HepG2 (cell line): ENCODE measurements around the gene CNNM3. TPM values are rescaled to one million over a fixed set of nuclear protein-coding genes. Genes with fewer than 3 reads are reported as not detected.

Source experiments
- ATAC-seq: fragments of 200-7000 bp; cut with Tn5 transposase; 3 replicates; pipeline ENCODE4 v1.9.1; 2020; ENCODE audit warnings: mild to moderate bottlenecking, moderate library complexity
- BruUV-seq: library from RNA; stranded (reverse); fragments of 400-500 nt; replicated peaks from 2 replicates; lab custom pipeline; 2021; lab: Mats Ljungman, UMichigan
- CTCF ChIA-PET: fragments of 300-600 bp; formaldehyde crosslinking; extraction: SDS; loops from one replicate; lab custom pipeline; 2021; ENCODE audit warnings: low total read pairs, inconsistent platforms, low intra/inter-chr PET ratio; lab: Yijun Ruan, JAX
- POLR2A ChIA-PET: fragments of 350-600 bp; sonication (Branson Sonifier 250); formaldehyde crosslinking; loops from one replicate; lab custom pipeline; 2020; ENCODE audit warnings: antibody characterized with exemption, inconsistent platforms; lab: Yijun Ruan, JAX
- DNase-seq: peaks from one replicate; pipeline ENCODE4 v3.0.0-alpha.2; 2015; ENCODE audit warnings: low spot score
- FAIRE-seq: peaks from 3 replicates; lab custom pipeline; 2011; peaks lifted over from hg19 to GRCh38; lab: Jason Lieb, UNC
- H2AFZ ChIP-seq: one replicate; pipeline ENCODE4 v1.6.1; 2011; ENCODE audit warnings: low read length, inconsistent platforms
- H3K27ac ChIP-seq: fragments of 300-600 bp; 3 replicates; pipeline ENCODE4 v1.8.0; 2011; ENCODE audit warnings: mixed run types, mild to moderate bottlenecking, mixed read lengths, low read length, inconsistent platforms; ENCODE audit not compliant: insufficient read depth; ENCODE audit errors: extremely low read length
- H3K27me3 ChIP-seq, 2 experiments: fragments of 200-600 bp in 1 of 2; 2 replicates in 1 of 2; 3 replicates in 1 of 2; pipeline versions ENCODE4 v1.6.0 to v1.8.0; 2011; ENCODE audit warnings: low read length in 2 of 2, mild to moderate bottlenecking in 2 of 2, moderate library complexity in 2 of 2, inconsistent platforms in 1 of 2; ENCODE audit not compliant: insufficient read depth in 2 of 2, control insufficient read depth in 1 of 2
- H3K36me3 ChIP-seq, 2 experiments: fragments of 200-600 bp in 1 of 2; replicated peaks in 1 of 2; 2 replicates in 1 of 2; 3 replicates in 1 of 2; pipeline versions ENCODE4 v1.5.1 to v1.8.0; 2011; ENCODE audit warnings: low read length in 2 of 2, inconsistent platforms in 1 of 2; ENCODE audit not compliant: insufficient read depth in 2 of 2, control insufficient read depth in 1 of 2
- H3K4me1 ChIP-seq: 2 replicates; pipeline ENCODE4 v1.5.1; 2012; ENCODE audit warnings: low read length, inconsistent platforms; ENCODE audit not compliant: insufficient read depth
- H3K4me2 ChIP-seq: 2 replicates; pipeline ENCODE4 v1.6.0; 2011; ENCODE audit warnings: low read depth, low read length, inconsistent platforms
- H3K4me3 ChIP-seq, 3 experiments: fragments of 200-600 bp in 1 of 3; sonication (generic), shearing (Covaris generic) in 1 of 3; replicated peaks in 1 of 3; 2 replicates each; pipeline ENCODE4 v1.5.1; 2011 to 2016; ENCODE audit warnings: low read length in 3 of 3, inconsistent platforms in 2 of 3, low read depth in 2 of 3, mild to moderate bottlenecking in 2 of 3, control low read depth in 1 of 3, mixed read lengths in 1 of 3; ENCODE audit not compliant: insufficient read depth in 1 of 3
- H3K79me2 ChIP-seq: one replicate; pipeline ENCODE4 v1.6.1; 2011; ENCODE audit warnings: low read length, inconsistent platforms; ENCODE audit not compliant: insufficient read depth
- H3K9ac ChIP-seq: 2 replicates; pipeline ENCODE4 v1.6.0; 2011; ENCODE audit warnings: mild to moderate bottlenecking, low read depth, low read length, inconsistent platforms; ENCODE audit not compliant: insufficient read depth
- H3K9me3 ChIP-seq: 2 replicates; pipeline ENCODE4 v1.5.1; 2012; ENCODE audit warnings: mild to moderate bottlenecking, low read length
- H4K20me1 ChIP-seq: 2 replicates; pipeline ENCODE4 v1.6.0; 2011; ENCODE audit warnings: inconsistent platforms, mild to moderate bottlenecking, low read length, moderate library complexity; ENCODE audit not compliant: insufficient read depth
- AHR ChIP-seq: IDR thresholded peaks from 2 replicates; pipeline ENCODE4 v1.6.1; 2018; ENCODE audit warnings: missing genetic modification reagents, missing compliant biosample characterization
- ETV5 ChIP-seq: IDR thresholded peaks from 2 replicates; pipeline ENCODE4 v1.6.1; 2018; ENCODE audit warnings: missing biosample characterization, missing genetic modification reagents, inconsistent platforms, borderline replicate concordance
- HDAC2 ChIP-seq: sonication (generic); formaldehyde crosslinking; IDR thresholded peaks from 2 replicates; pipeline ENCODE4 v1.4.0; 2020; ENCODE audit warnings: missing genetic modification reagents
- ISL2 ChIP-seq: sonication (generic); formaldehyde crosslinking; IDR thresholded peaks from 2 replicates; pipeline ENCODE4 v1.5.0; 2020; ENCODE audit warnings: missing genetic modification reagents
- TEAD2 ChIP-seq: sonication (generic); formaldehyde crosslinking; IDR thresholded peaks from 2 replicates; pipeline ENCODE4 v1.9.0; 2021; ENCODE audit warnings: missing genetic modification reagents
- ZFP82 ChIP-seq: sonication (generic); formaldehyde crosslinking; IDR thresholded peaks from 2 replicates; pipeline ENCODE4 v1.5.1; 2020; ENCODE audit warnings: mild to moderate bottlenecking, missing genetic modification reagents, borderline replicate concordance
- WGBS: methylation state at CpG from one replicate; pipeline ENCODE4 v1.1.6; 2017; ENCODE audit warnings: low lambda C conversion rate; 5-methylcytosine and 5-hydroxymethylcytosine counted together
- in situ Hi-C: cut with HindIII; loops from 2 replicates; pipeline ENCODE4 v1.10.0; 2017; ENCODE audit warnings: low pct_unique_long_range_greater_than_20kb; ENCODE audit not compliant: extremely low pct_ligation_motif_present
- intact Hi-C: fragments of 100-400 bp; cut with micrococcal nuclease; formaldehyde crosslinking; loops from one replicate; pipeline ENCODE4 v1.10.0; 2022; ENCODE audit not compliant: unreplicated experiment
- polyA plus RNA-seq, 8 experiments: library from polyadenylated mRNA; depleted of rRNA in 3 of 8; stranded (reverse) in 7 of 8; unstranded in 1 of 8; fragments of >200 nt; fragmentation: Illumina TruSeq in 4 of 8; extraction: Trizol in 4 of 8; gene quantifications; 2 replicates each; pipeline versions ENCODE4 v1.2.1 to v1.2.3, GENCODE V29; 2011 to 2016; ENCODE audit warnings: low read depth in 4 of 8, missing spikeins in 1 of 8, mixed read lengths in 1 of 8; ENCODE audit not compliant: insufficient read depth in 1 of 8
- total RNA-seq, 5 experiments: library from RNA; depleted of rRNA; stranded (reverse); fragments of >200 nt; fragmentation: Illumina TruSeq; extraction: Trizol; gene quantifications; 2 replicates each; pipeline ENCODE4 v1.2.3, GENCODE V29; 2016; ENCODE audit warnings: low read depth in 1 of 5
- TF ChIP-seq, protein P1 (sequence below): sonication (generic); formaldehyde crosslinking; conservative IDR thresholded peaks from 2 replicates; pipeline ENCODE4 v1.8.0; 2022; ENCODE audit warnings: mild to moderate bottlenecking, moderate library complexity, missing genetic modification reagents
- TF ChIP-seq, protein P2 (sequence below): sonication (generic); formaldehyde crosslinking; IDR thresholded peaks from 2 replicates; pipeline ENCODE4 v1.8.0; 2022; ENCODE audit warnings: mild to moderate bottlenecking, missing genetic modification reagents; ENCODE audit not compliant: insufficient replicate concordance
- TF ChIP-seq, protein P3 (sequence below): sonication (generic); formaldehyde crosslinking; IDR thresholded peaks from 2 replicates; pipeline ENCODE4 v1.4.0; 2020; ENCODE audit warnings: missing genetic modification reagents

The CNNM3 gene
- total and polyA plus RNA-seq, 2 of the 13 experiments (the other 11 are each of a cell fraction or from before 2014, with no cell fraction given), result 21.2 to 27.9 TPM

DNA sequence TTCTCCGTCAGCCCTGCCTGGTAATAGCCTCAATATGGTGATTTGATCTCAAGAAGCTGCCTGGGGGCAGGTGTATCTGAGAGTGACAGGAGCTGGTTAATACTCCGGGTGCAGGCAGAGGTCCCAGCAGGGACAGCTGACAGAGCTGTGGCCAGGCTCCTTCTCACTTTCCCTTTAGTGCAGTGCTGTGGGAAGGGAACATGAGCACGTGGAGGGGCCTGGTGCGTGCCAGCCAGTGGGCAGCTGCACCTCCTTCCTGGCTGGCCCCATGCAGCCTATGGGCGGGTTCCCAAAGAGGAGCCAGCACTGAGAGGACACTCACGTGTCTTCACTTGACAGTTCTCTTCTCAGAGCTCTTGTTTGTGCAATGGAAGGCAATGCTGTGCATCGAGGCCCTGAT, 46.3 kb upstream of the CNNM3 start (continued):
- TF ChIP-seq ISL2 (no peak), ZFP82 (CRISPR knock-in tag) (no peak)
- TF ChIP-seq, protein P1, sequence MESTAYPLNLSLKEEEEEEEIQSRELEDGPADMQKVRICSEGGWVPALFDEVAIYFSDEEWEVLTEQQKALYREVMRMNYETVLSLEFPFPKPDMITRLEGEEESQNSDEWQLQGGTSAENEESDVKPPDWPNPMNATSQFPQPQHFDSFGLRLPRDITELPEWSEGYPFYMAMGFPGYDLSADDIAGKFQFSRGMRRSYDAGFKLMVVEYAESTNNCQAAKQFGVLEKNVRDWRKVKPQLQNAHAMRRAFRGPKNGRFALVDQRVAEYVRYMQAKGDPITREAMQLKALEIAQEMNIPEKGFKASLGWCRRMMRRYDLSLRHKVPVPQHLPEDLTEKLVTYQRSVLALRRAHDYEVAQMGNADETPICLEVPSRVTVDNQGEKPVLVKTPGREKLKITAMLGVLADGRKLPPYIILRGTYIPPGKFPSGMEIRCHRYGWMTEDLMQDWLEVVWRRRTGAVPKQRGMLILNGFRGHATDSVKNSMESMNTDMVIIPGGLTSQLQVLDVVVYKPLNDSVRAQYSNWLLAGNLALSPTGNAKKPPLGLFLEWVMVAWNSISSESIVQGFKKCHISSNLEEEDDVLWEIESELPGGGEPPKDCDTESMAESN (CRISPR knock-in tag), result no peak

DNA sequence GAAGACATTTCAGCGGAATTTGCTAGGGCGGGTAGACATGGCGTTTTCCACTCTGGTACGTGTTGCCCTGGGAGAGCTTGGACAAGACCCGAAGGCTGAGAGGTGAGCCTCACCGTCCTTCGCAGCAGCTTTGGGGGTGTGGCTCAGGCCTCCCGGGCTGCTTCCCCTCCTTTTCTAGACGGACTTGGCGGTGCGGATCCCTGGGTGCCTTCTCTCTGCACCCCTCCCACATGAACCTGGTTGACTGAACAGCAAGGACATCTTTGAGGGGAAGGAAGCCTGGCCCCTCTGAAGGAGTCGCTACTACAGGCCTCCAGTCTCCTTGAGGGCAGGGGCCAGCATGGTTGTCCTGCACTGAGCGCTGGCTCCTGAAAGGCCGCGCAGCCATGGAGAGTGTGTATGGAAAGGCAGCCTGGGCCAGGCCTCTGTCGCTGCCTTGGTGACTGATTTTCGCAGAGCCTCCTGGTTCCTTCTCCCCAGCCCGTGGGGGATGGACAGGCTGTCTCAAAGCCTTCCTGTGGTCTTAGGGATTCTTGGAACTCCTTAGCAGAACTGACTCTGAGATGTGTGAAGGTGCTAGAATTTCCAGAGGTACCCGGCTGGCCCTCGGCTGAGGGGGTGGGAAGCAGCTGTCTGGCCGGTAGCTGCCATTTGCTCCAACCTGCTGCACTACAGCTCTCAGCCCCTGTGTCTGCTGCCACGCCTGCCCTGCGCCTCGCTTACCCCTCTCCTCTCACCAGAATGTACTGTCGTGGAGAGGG, 45.4 kb upstream of the CNNM3 start:
- intact Hi-C loops, result no loop called here
- Histone ChIP-seq H3K4me1 (peaks cover 40% of the 10 kb centered on the region), H3K4me2 (0 out of 2 replicates have a peak overlapping the region, but pooled peaks have one; percentile 32), H3K27ac (peak overlapping the region; percentile 25), H3K9ac (no peak overlapping the region), H3K4me3 (no peak overlapping the region), H3K27me3 (no peaks in the 10 kb centered on the region), H3K79me2 (peaks cover 3% of the 10 kb centered on the region), H3K9me3 (no peaks in the 10 kb centered on the region), H2AFZ (no peak overlapping the region), H3K36me3 (no peaks in the 10 kb centered on the region; a peak in 1 of 5 replicates), H4K20me1 (no peaks in the 10 kb centered on the region; the same call in 1 of the 2 replicates)
- ATAC-seq (no peak; the same call in 1 of the 3 replicates), FAIRE-seq (no peak), DNase-seq (no peak)
- 88% methylated on average over 18 of the region's 25 CpGs for WGBS
- no TSS peak for BruUV-seq
- ChIA-PET POLR2A (no interaction called here), CTCF (no interaction called here)
- in situ Hi-C loops, result no loop called here
- TF ChIP-seq HDAC2 (CRISPR knock-in tag) (0 out of 2 replicates have a peak, but pooled peaks have one; percentile 5), TEAD2 (CRISPR knock-in tag) (no peak), AHR (CRISPR knock-in tag) (no peak), ETV5 (CRISPR knock-in tag) (no peak)
- TF ChIP-seq, protein P2, sequence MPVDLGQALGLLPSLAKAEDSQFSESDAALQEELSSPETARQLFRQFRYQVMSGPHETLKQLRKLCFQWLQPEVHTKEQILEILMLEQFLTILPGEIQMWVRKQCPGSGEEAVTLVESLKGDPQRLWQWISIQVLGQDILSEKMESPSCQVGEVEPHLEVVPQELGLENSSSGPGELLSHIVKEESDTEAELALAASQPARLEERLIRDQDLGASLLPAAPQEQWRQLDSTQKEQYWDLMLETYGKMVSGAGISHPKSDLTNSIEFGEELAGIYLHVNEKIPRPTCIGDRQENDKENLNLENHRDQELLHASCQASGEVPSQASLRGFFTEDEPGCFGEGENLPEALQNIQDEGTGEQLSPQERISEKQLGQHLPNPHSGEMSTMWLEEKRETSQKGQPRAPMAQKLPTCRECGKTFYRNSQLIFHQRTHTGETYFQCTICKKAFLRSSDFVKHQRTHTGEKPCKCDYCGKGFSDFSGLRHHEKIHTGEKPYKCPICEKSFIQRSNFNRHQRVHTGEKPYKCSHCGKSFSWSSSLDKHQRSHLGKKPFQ (CRISPR knock-in tag), result no peak
- TF ChIP-seq, protein P3, sequence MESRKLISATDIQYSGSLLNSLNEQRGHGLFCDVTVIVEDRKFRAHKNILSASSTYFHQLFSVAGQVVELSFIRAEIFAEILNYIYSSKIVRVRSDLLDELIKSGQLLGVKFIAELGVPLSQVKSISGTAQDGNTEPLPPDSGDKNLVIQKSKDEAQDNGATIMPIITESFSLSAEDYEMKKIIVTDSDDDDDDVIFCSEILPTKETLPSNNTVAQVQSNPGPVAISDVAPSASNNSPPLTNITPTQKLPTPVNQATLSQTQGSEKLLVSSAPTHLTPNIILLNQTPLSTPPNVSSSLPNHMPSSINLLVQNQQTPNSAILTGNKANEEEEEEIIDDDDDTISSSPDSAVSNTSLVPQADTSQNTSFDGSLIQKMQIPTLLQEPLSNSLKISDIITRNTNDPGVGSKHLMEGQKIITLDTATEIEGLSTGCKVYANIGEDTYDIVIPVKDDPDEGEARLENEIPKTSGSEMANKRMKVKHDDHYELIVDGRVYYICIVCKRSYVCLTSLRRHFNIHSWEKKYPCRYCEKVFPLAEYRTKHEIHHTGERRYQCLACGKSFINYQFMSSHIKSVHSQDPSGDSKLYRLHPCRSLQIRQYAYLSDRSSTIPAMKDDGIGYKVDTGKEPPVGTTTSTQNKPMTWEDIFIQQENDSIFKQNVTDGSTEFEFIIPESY, result peak; percentile 58; the same call in 1 of the 2 replicates
